AG10803 (cell line): ENCODE data around the gene SMARCD2.
A peak's percentile ranks its signal among the peaks of the same experiment; 100 is the strongest.
"Not testable (repeated sequence)": the region's sequence is repeated elsewhere in the genome, so short reads cannot be mapped to it uniquely, and the experiment has no call there.

ENCODE experiments used
- DNase-seq: peaks from one replicate; pipeline ENCODE4 v3.0.0; 2010; ENCODE audit warnings: low read depth
- H3K4me3 ChIP-seq: 2 replicates; pipeline ENCODE4 v1.5.1; 2011; ENCODE audit warnings: mild to moderate bottlenecking, low read length, control low read depth
- TF ChIP-seq, protein P1 (sequence below): conservative IDR thresholded peaks from 2 replicates; pipeline ENCODE4 v1.5.1; 2011; ENCODE audit warnings: mild to moderate bottlenecking, low read length, control low read depth, inconsistent platforms

Gene SMARCD2

DNA sequence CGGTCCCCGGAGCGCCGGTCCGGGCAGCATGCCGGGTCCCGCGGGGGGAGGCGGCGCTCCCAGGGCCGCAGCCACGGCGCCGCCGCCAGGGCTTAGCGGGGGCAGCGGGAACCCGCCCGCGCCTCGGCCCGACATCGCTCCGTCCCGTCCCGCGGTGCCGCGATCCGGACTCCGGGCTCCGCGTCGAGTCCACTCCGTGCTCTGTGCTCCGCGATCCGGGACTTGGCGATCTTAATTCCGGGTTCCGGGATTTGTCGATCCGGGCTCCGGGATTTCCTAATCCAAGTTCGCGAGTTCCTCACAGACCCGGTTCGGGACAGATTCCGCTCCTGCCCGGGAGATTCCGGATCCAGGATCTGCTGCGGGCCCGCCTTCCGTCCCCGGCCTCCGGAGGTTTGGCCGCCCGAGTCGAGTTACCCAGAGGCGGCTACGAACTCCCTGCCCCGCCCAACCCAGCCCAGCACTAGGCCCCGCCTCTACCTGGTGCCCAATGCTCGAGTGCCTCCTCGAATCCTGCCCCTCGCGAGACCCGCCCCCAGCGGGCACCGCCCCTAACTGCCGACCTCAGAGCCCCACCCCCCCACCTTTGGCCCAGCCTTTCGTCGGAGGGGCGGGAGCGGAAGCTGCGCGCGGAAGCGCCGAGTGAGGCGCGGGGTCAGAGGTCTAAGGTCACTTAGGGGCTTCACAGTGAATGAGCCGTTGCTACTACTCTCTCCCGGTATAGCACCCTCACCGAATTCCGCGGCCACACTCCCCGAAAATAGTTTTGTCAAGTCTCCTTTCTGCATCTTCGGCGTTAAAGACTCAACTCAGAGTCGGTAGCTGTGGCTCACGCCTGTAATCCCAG is at the start of gene SMARCD2:
Gene SMARCD2, minus strand, starts transcription at position 146 of the 847 bp plus-strand sequence. Its CDS starts 11 bp downstream, at position 135.
- TF ChIP-seq, protein P1, sequence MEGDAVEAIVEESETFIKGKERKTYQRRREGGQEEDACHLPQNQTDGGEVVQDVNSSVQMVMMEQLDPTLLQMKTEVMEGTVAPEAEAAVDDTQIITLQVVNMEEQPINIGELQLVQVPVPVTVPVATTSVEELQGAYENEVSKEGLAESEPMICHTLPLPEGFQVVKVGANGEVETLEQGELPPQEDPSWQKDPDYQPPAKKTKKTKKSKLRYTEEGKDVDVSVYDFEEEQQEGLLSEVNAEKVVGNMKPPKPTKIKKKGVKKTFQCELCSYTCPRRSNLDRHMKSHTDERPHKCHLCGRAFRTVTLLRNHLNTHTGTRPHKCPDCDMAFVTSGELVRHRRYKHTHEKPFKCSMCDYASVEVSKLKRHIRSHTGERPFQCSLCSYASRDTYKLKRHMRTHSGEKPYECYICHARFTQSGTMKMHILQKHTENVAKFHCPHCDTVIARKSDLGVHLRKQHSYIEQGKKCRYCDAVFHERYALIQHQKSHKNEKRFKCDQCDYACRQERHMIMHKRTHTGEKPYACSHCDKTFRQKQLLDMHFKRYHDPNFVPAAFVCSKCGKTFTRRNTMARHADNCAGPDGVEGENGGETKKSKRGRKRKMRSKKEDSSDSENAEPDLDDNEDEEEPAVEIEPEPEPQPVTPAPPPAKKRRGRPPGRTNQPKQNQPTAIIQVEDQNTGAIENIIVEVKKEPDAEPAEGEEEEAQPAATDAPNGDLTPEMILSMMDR = no peak
- peak within 1 kb of the TSS; percentile 85 for H3K4me3 ChIP-seq
- peak; percentile 99 for DNase-seq

DNA sequence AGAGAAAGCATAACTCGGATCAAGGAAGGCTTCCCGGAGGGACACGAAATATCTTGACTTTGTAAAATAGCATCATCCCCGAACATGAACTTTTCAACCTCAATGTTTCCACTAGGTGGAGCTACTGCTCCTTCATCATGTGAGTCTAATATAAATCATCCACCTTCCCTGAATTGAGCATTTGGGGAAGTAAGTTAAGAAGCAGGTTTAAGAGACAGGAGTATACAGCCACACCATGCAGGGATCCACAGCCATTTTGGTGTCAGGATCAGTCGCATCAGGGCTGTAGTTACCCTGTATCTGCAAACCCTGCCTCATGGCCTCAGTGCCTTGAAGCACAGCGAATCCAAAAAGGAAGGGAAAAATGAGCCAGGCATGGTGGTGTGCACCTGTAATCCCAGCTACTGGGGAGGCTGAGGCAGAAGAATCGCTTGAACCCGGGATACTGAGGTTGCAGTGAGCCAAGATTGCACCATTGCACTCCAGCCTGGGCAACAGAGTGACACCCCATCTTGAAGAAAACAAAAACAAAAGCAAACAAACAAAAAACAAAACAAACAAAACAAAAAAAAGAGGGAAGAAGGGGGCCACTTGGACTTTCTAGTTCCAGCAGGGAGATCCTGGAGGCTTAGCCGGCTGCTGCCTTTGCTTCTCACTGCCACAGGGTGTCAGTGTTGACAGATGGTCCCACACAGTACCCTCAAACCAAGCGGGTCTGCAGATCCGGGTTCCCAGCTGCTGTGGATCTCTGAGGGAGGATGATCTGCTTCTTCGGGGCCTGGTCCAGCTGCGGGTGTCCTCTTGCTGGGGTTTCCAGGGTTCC is 46.8 kb upstream of the SMARCD2 start:
- H3K4me3 ChIP-seq = not testable (repeated sequence)
- TF ChIP-seq, protein P1 = peak; percentile 57
- peak; percentile 43 for DNase-seq

DNA sequence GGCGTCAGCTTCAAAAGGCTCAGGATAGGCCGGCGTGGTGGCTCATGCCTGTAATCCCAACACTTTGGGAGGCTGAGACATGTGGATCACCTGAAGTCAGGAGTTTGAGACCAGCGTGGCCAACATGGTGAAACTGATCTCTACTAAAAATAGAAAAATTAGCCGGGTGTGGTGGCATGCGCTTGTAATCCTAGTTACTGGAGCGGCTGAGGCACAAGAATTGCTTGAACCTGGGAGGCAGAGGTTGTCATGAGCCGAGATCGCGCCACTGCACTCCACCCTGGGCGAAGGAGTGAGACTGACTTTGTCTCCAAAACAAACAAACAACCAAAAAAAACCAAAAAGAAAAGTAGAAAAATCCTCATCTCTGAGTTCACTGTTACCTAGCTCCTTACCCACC is 42.6 kb upstream of the SMARCD2 start:
- DNase-seq, H3K4me3 ChIP-seq: not testable (repeated sequence)

DNA sequence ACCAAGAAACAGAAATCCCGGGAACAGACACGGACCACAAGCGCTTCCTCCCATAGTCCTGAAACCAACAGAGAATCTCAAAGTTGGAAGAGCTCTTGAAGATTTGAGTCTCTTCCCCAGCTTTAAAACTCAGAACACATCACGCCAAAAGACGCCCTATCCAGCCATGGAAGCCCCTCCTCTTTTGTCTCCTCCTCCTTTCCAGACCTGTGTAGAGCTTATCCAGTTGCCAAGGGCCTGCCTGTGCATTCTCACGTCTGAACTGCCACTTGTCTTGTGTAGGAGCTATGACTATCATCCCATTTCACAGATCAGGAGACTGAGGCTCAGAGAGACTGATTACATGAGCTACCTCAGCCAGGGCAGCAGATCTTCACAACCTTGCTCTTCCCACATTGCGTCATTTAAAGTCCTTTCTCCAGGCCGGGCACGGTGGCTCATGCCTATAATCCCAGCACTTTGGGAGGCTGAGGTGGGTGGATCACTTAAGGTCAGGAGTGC is 40.2 kb upstream of the SMARCD2 start:
- not testable (repeated sequence) for DNase-seq, H3K4me3 ChIP-seq

DNA sequence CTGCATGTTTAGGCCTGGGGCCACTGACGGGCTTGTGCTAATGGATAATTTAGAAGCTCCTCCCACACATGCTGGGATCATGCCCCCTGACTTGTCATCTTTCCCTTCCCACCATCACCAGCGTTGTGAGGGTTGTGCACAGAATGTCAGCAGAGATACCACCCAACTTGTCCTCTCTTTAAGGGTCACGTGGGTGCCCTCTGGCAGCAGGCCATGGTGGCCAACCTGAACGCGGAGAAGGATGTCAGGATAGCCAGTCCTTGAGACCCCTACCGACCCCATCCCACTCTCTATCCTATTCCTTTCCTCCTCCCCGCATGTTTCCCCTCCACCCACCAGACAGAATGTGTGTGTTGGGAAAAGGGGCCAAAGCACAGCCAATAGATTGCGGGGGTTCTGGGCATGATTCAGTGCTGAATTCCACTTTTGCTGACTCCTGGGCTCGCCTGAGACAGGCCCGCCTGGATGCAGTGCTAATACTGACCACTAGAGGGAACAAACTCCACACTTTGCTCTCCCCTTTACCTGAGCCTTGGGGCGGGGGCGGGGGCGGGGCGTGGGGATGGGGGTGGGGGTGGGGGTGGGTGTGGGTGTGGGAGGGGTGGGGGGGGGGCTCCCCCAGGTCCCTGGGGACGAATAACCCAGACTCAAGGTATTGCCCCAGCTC is 39.6 kb upstream of the SMARCD2 start, which contains the start of gene GH2:
Gene GH2, minus strand, starts transcription at position 10 of the 667 bp plus-strand sequence. CDS start 143 bp downstream, outside the sequence.
- TF ChIP-seq, protein P1 = peak; percentile 66
- DNase-seq = peak; percentile 36
- no peak within 1 kb of the TSS for H3K4me3 ChIP-seq

DNA sequence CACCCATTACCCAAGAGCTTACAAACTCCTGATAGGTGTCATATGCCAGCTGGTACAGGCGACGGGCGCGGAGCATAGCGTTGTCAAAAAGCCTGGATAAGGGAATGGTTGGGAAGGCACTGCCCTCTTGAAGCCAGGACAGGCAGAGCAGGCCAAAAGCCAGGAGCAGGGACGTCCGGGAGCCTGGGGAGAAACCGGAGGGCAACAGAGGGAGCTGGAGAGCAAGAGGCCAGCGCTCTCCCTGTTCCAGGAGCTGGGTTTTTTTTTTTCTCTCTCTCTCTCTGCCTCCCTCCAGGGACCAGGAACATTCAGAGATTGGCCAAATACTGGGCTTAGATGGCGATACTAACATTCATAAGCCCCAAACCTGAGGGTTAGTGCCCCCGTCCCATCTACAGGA is 38.9 kb upstream of the SMARCD2 start:
- not testable (repeated sequence) for DNase-seq, H3K4me3 ChIP-seq
- TF ChIP-seq, protein P1 = 0 out of 2 replicates have a peak, but pooled peaks have one; percentile 20

DNA sequence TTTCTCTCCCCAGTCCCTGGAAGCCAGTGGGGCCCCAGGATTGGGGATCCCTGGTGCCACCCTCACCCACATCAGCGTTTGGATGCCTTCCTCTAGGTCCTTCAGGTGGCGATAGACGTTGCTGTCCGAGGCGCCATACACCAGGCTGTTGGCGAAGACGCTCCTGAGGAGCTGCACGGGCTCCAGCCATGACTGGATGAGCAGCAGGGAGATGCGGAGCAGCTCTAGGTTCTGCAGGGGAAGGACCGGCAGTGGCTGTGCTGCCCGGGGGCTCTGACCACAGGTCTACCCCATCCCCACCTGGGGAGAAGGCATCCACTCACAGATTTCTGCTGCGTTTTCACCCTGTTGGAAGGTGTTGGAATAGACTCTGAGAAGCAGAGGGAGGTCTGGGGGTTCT is 38.2 kb upstream of the SMARCD2 start:
- H3K4me3 ChIP-seq = no peak overlapping the region
- no peak for DNase-seq
- TF ChIP-seq, protein P1 = no peak

DNA sequence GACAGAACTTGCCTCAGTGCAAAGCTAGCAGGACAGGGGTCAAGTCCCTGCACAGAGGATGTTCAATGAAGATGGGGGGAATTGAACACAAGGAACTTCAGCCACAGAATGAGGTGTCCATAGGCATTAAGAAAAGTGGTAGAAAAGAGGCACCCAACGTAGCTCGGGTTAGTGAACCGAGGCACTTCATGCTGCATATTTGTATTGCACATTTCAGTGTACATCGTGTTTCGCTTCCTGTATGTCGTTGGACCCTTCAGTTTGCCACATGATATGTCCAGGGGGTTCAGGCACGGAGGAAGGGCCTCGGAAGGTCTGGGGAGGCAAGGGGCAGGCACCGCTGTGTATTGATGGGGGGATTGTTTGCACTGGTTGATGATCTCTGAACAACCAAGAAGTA is 35.9 kb upstream of the SMARCD2 start:
- H3K4me3 ChIP-seq = not testable (repeated sequence)

DNA sequence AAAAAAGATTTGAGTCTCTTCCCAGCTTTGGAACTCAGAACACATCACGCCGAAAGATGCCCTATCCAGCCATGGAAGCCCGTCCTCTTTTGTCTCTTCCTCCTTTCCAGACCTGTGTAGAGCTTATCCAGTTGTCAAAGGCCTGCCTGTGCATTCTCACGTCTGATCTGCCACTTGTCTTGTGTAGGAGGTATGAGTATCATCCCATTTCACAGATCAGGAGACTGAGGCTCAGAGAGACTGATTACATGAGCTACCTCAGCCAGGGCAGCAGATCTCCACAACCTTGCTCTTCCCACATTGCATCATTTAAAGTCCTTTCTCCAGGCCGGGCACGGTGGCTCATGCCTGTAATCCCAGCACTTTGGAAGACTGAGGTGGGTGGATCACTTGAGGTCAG is 32.2 kb upstream of the SMARCD2 start:
- not testable (repeated sequence) for DNase-seq, H3K4me3 ChIP-seq

More for the DNA sequence above, 35.9 kb upstream of the SMARCD2 start:
- DNase-seq = not testable (repeated sequence)

DNA sequence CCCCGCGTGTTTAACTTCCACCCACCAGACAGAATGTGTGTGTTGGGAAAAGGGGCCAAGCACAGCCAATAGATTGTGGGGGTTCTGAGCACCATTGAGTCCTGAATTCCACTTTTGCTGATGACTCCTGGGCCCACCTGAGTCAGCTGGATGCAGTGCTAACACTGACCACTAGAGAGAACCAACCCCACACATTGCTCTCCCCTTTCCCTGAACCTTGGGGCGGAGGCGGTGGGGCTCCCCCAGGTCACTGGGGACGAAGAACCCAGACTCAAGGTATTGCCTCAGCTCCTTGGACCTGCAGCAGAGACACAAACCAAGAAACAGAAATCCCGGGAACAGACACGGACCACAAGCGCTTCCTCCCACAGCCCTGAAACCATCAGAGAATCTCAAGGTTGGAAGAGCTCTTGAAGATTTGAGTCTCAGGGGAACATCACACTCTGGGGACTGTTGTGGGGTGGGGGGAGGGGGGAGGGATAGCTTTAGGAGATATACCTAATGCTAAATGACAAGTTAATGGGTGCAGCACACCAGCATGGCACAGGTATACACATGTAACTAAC is 31.7 kb upstream of the SMARCD2 start:
- H3K4me3 ChIP-seq, DNase-seq: not testable (repeated sequence)

DNA sequence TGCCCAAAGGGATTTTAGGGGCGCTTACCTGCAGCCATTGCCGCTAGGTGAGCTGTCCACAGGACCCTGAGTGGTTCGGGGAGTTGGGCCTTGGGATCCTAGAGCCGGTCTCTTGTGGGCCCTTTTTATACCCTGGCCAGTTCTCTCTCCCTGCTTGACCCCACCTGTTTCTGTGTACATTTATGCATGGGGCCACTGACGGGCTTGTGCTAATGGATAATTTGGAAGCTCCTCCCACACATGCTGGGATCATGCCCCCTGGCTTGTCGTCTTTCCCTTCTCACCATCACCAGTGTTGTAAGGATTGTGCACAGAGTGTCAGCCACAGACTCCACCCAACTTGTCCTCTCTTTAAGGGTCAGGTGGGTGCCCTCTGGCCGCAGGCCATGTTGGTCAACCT is 31.1 kb upstream of the SMARCD2 start, which contains the start of gene CSH2:
Gene CSH2, minus strand, starts transcription at position 101 of the 400 bp plus-strand sequence. Its CDS starts 63 bp downstream, at position 38.
- not testable (repeated sequence) for H3K4me3 ChIP-seq, DNase-seq
